Esophagus squamous epithelium (tissue), 5 donors: Measurements from ENCODE around the gene PODXL. TPM values are rescaled to one million over a fixed set of nuclear protein-coding genes. Genes with fewer than 3 reads are reported as not detected.

ENCODE experiments used
- DNase-seq: peaks from one replicate; lab custom pipeline; 2025; lab: John Stamatoyannopoulos, UW
- H3K27ac ChIP-seq, 4 donors: fragments of 200-600 bp; sonication (generic); one replicate each; pipeline ENCODE4 v1.5.1; 2016 to 2019; ENCODE audit warnings: mild to moderate bottlenecking in 1 of 4
- H3K27me3 ChIP-seq, 4 donors: fragments of 200-600 bp; sonication (generic); 1 replicate in 3 of 4; 2 replicates in 1 of 4; pipeline versions ENCODE4 v1.5.1 to v1.6.0; 2017 to 2021; ENCODE audit warnings: antibody characterized with exemption in 1 of 4
- H3K36me3 ChIP-seq, 3 donors: fragments of 200-600 bp; sonication (generic); one replicate each; pipeline ENCODE4 v1.5.1; 2016 to 2019
- H3K4me1 ChIP-seq, 3 donors: fragments of 200-600 bp; sonication (generic); one replicate each; pipeline ENCODE4 v1.5.1; 2017 to 2019
- H3K4me3 ChIP-seq, 4 donors: fragments of 200-600 bp; sonication (generic); 1 replicate in 3 of 4; 2 replicates in 1 of 4; pipeline ENCODE4 v1.5.1; 2016 to 2019; ENCODE audit warnings: mild to moderate bottlenecking in 2 of 4, moderate library complexity in 1 of 4
- H3K9me3 ChIP-seq, 3 donors: fragments of 200-600 bp; sonication (generic); one replicate each; pipeline ENCODE4 v1.5.1; 2016 to 2019
- POLR2A ChIP-seq, 4 donors: fragments of 450-650 bp; IDR thresholded peaks; one replicate each; pipeline ENCODE4 v1.6.1; 2017; ENCODE audit warnings: antibody characterized with exemption in 4 of 4, mild to moderate bottlenecking in 4 of 4, moderate library complexity in 3 of 4
- WGBS, 2 donors: methylation state at CpG; one replicate each; pipeline ENCODE4 v1.1.5; 2018; 5-methylcytosine and 5-hydroxymethylcytosine counted together
- intact Hi-C: fragments of 100-400 bp; cut with DNase I; formaldehyde crosslinking; loops from one replicate; pipeline ENCODE4 v1.15.0; 2022
- total RNA-seq, 4 donors: library from RNA; depleted of rRNA; stranded (reverse); fragments of >200 nt; gene quantifications; one replicate each; pipeline ENCODE4 v1.1.0, GENCODE V29; 2016
- TF ChIP-seq, protein P1 (sequence below), 6 experiments: fragments of 450-650 bp in 4 of 6; fragments of 200-600 bp in 2 of 6; sonication (generic) in 2 of 6; IDR thresholded peaks; one replicate each; pipeline ENCODE4 v1.5.1; 2016 to 2019; ENCODE audit warnings: antibody characterized with exemption in 6 of 6, mild to moderate bottlenecking in 4 of 6, moderate library complexity in 4 of 6
- donor health status: DM: yes; HTN: yes; CAD: no.

PODXL gene
- total RNA-seq = 10 to 100 TPM in 1 of 4 donors, 1 to 10 TPM in 3; 5.0 to 22.3 (median 7.6) TPM

DNA sequence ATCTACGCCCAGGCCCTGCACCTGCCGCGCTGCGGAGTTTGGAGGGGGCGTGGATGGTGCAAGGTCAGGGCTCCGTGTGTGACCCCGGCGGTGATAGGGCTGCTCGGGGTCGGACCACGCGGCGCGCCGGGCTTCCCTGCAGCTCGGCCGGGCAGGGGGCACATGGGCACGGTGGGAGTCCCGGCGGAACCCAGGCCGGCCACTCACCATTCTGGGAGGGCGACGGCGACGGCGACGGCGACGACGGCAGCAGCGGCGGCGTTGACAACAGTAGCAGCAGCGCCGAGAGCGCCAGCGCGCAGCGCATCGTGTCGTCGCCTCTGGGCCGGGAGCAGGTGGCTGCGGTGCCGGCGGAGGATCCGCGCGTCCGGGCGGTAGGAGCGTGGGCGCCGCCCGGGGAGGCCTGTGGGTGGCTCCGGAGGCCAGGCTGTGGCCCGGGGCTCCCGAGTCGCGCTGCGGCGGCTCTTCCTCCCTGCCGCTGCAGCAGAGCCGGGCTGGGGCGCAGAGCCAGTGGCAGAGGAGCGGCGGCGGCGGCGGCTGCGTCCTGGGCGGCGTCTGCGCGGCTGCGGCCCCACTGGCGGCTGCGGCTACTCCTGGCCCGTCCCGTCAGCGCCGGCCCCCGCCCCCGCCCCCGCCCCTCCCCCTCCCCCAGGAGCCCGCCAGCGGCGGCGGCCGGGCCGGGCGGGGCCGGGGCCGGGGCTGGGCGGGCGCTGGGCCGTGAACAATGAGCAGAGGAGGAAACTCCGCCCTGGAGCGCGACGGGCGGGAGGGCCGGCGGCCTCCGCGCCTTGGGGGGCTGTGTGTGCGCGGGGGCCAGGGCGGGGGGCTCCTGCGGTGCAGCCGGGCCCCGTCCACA, at the start of gene PODXL:
PODXL (minus strand) TSS at position 576 of the 856 bp plus-strand sequence; CDS start at position 307, 269 bp downstream.
- peak within 1 kb of the TSS; percentile 49 to 83 (median 56) for H3K4me3 ChIP-seq
- DNase-seq = no peak
- peak within 1 kb of the TSS; percentile 53 to 74 (median 64) for H3K27ac ChIP-seq
- H3K9me3 ChIP-seq = no peaks in the 10 kb centered on the region
- intact Hi-C loops = no loop called here
- TF ChIP-seq, protein P1, sequence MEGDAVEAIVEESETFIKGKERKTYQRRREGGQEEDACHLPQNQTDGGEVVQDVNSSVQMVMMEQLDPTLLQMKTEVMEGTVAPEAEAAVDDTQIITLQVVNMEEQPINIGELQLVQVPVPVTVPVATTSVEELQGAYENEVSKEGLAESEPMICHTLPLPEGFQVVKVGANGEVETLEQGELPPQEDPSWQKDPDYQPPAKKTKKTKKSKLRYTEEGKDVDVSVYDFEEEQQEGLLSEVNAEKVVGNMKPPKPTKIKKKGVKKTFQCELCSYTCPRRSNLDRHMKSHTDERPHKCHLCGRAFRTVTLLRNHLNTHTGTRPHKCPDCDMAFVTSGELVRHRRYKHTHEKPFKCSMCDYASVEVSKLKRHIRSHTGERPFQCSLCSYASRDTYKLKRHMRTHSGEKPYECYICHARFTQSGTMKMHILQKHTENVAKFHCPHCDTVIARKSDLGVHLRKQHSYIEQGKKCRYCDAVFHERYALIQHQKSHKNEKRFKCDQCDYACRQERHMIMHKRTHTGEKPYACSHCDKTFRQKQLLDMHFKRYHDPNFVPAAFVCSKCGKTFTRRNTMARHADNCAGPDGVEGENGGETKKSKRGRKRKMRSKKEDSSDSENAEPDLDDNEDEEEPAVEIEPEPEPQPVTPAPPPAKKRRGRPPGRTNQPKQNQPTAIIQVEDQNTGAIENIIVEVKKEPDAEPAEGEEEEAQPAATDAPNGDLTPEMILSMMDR (IDR thresholded peaks at IDR 0.05) = no peak
- TF ChIP-seq POLR2A (IDR thresholded peaks at IDR 0.05) = peak in 1 of 4 donors; percentile 52
- H3K27me3 ChIP-seq = peaks cover 0 to 66% (median 0%) of the 10 kb centered on the region in 4 donors
- peaks cover 15 to 37% (median 16%) of the 10 kb centered on the region in 3 donors for H3K4me1 ChIP-seq
- H3K36me3 ChIP-seq = no peaks in the 10 kb centered on the region
- WGBS, 2 donors = no CpG with 5 or more reads among the region's 112 CpGs

DNA sequence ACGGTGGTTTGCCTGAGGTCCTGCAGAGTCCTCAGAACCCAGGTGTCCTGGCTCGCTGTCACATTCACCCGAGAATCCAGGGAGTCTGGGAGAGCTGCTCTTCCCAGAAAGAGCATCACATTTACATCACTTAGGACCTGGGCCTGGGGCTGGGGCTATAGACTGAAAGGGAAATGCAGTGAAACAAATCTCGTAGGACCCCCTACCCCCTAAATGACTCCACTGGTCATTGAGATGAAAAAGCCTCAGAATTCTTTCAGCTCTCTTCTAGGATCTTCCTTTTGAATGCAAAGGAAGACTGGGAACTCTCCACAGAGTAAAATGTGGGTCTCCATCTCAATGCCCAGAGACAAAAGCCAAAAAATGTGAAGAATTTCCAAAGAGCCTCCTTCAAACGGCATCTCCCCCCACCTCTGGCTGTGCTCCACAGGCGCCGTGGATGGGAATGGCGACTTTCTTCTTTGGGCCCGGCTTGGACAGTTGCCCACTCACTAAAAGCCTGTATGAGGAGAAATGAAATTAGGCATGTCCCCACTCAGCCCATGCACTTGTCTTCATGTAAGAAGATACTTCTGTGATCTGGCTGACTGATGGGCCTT, 49.0 kb upstream of the PODXL start:
- 52 to 57% methylated on average over 8 to 9 of the region's 9 CpGs for WGBS, 2 donors
- no peaks in the 10 kb centered on the region for H3K4me1 ChIP-seq
- no peaks in the 10 kb centered on the region for H3K36me3 ChIP-seq
- H3K27me3 ChIP-seq = peaks cover 0 to 41% (median 0%) of the 10 kb centered on the region in 4 donors
- no peaks in the 10 kb centered on the region for H3K9me3 ChIP-seq
- TF ChIP-seq POLR2A (IDR thresholded peaks at IDR 0.05) = no peak
- no peak for DNase-seq
- H3K27ac ChIP-seq = no peak overlapping the region
- intact Hi-C loops = no loop called here
- H3K4me3 ChIP-seq = no peak overlapping the region

DNA sequence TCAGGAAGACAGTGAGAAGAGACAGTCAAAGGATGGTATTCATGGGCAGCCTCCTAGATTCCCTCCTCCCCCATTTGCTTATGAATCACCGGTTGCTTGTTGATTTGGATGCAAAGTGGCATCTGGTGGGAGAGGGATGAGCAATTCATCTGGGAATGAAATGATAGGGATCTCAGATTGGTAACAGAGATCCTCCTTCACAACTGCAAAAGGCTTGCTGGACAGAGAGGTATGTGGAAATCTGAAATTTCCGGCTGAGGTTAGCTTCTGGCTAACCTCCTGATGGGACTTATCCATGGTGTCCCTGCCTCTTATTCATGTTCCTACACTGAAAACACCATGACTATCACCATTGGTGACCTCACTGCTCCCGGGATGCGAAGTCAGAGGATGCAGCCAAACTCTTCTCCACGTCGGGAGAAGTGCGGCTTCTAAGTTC, 48.4 kb upstream of the PODXL start:
- 64 to 67% methylated on average over 4 to 7 of the region's 7 CpGs for WGBS, 2 donors
- intact Hi-C loops = no loop called here
- Histone ChIP-seq H3K4me3 (no peak overlapping the region), H3K36me3 (no peaks in the 10 kb centered on the region), H3K9me3 (no peaks in the 10 kb centered on the region), H3K27me3 (peaks cover 0 to 41% (median 0%) of the 10 kb centered on the region in 4 donors), H3K4me1 (no peaks in the 10 kb centered on the region), H3K27ac (no peak overlapping the region)
- DNase-seq = no peak
- TF ChIP-seq POLR2A (IDR thresholded peaks at IDR 0.05) = no peak
- TF ChIP-seq, protein P1 (IDR thresholded peaks at IDR 0.05) = no peak

DNA sequence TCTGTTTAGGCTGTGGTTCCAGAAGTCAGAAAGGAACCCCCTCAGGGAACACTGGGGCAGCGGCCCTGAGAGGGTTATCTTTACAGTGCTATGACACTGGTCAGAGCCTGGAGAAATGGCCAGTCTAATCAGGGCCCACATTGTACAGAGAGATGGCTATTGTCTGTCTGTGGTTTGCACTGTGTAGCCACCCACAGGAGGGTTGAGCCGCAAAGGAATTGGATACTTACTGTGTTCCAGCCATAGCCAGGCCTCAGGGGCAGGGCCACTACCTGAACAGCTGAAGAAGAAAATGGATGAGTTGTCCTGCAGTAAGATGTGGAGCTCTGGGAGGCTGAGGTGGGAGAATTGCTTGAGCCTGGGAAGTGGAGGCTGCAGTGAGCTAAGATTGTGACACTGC, 47.5 kb upstream of the PODXL start:
- 83 to 100% methylated on average over 2 of the region's 2 CpGs for WGBS, 2 donors
- H3K27me3 ChIP-seq = peaks cover 0 to 41% (median 0%) of the 10 kb centered on the region in 4 donors
- H3K36me3 ChIP-seq = no peaks in the 10 kb centered on the region
- H3K9me3 ChIP-seq = no peaks in the 10 kb centered on the region
- no peak overlapping the region for H3K4me3 ChIP-seq
- DNase-seq = no peak
- H3K27ac ChIP-seq = no peak overlapping the region
- H3K4me1 ChIP-seq = no peaks in the 10 kb centered on the region
- TF ChIP-seq, protein P1 (IDR thresholded peaks at IDR 0.05) = no peak
- no peak for TF ChIP-seq POLR2A (IDR thresholded peaks at IDR 0.05)
- intact Hi-C loops = no loop called here

DNA sequence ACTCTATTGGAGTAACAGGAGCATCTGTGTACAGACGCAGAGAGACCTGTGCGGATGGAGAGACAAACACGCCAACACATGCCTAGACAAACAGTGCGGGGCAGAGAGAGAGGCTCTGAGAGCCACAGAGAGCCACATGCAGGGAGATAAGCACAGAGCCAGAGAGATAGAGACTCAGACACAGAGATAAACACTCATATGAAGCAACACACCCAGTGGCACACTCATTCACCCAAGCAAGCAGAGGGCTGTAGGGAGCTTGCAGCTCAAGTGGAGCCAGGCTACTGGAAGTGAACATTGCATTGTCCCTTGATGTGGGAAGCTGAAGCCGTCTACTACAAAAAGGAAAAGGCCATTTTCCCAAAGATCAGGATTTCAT, 46.6 kb upstream of the PODXL start:
- TF ChIP-seq, protein P1 (IDR thresholded peaks at IDR 0.05) = no peak
- TF ChIP-seq POLR2A (IDR thresholded peaks at IDR 0.05) = no peak
- 50 to 60% methylated on average over 5 of the region's 5 CpGs for WGBS, 2 donors

More for the DNA sequence above, 46.6 kb upstream of the PODXL start:
- DNase-seq = no peak
- peaks cover 0 to 38% (median 0%) of the 10 kb centered on the region in 4 donors for H3K27me3 ChIP-seq
- no peaks in the 10 kb centered on the region for H3K36me3 ChIP-seq
- intact Hi-C loops = no loop called here
- H3K9me3 ChIP-seq = no peaks in the 10 kb centered on the region
- H3K4me1 ChIP-seq = no peaks in the 10 kb centered on the region
- H3K4me3 ChIP-seq = no peak overlapping the region
- H3K27ac ChIP-seq = no peak overlapping the region
